Sigmoid colon (tissue), 7 donors: ENCODE results near the gene ROBO1. TPM values are rescaled to one million over a fixed set of nuclear protein-coding genes. Genes with fewer than 3 reads are reported as not detected.

Experiments used
- DNase-seq: peaks from one replicate; pipeline ENCODE4 v3.0.0-alpha.2; 2019
- H3K27ac ChIP-seq, 4 donors: fragments of 200-600 bp; sonication (generic); one replicate each; pipeline ENCODE4 v1.5.1; 2016 to 2019; ENCODE audit warnings: mild to moderate bottlenecking in 1 of 4
- H3K27me3 ChIP-seq, 3 donors: fragments of 200-600 bp; sonication (generic); one replicate each; pipeline ENCODE4 v1.5.1; 2019; ENCODE audit warnings: mild to moderate bottlenecking in 1 of 3
- H3K36me3 ChIP-seq, 4 donors: fragments of 200-600 bp; sonication (generic); one replicate each; pipeline ENCODE4 v1.5.1; 2016 to 2019
- H3K4me1 ChIP-seq, 4 donors: fragments of 200-600 bp; sonication (generic); one replicate each; pipeline ENCODE4 v1.5.1; 2017 to 2019
- H3K4me3 ChIP-seq, 4 donors: fragments of 200-600 bp; sonication (generic); one replicate each; pipeline ENCODE4 v1.5.1; 2017 to 2019; ENCODE audit warnings: mild to moderate bottlenecking in 2 of 4, moderate library complexity in 1 of 4
- H3K9me3 ChIP-seq, 4 donors: fragments of 200-600 bp in 3 of 4; sonication (generic) in 3 of 4; one replicate each; pipeline versions ENCODE4 v1.5.1 to v1.6.1; 2013 to 2019
- EP300 ChIP-seq, 4 donors: sonication (generic); formaldehyde crosslinking; IDR thresholded peaks; one replicate each; pipeline ENCODE4 v1.6.1; 2017; ENCODE audit warnings: antibody characterized with exemption in 4 of 4
- POLR2A ChIP-seq, 2 donors: fragments of 450-650 bp; IDR thresholded peaks; one replicate each; pipeline ENCODE4 v1.6.1; 2016; ENCODE audit warnings: antibody characterized with exemption in 2 of 2, mild to moderate bottlenecking in 2 of 2, moderate library complexity in 2 of 2
- POLR2AphosphoS5 ChIP-seq, 4 donors: sonication (generic); formaldehyde crosslinking; IDR thresholded peaks; one replicate each; pipeline ENCODE4 v1.6.1; 2017; ENCODE audit warnings: antibody characterized with exemption in 4 of 4
- WGBS, 2 donors: extraction: QIAGEN DNeasy Blood & Tissue Kit; methylation state at CpG; one replicate each; pipeline ENCODE4 v1.1.7; 2013; 5-methylcytosine and 5-hydroxymethylcytosine counted together
- intact Hi-C: fragments of 100-400 bp; cut with DNase I; formaldehyde crosslinking; loops from one replicate; pipeline ENCODE4 v1.15.1; 2023
- polyA plus RNA-seq, 3 donors: library from polyadenylated mRNA; stranded (reverse); fragments of 200-250 nt; gene quantifications; one replicate each; pipeline ENCODE4 v1.2.3, GENCODE V29; 2013
- total RNA-seq, 4 donors: library from RNA; depleted of rRNA; stranded (reverse); fragments of >200 nt; gene quantifications; one replicate each; pipeline ENCODE4 v1.1.0, GENCODE V29; 2016
- TF ChIP-seq, protein P1 (sequence below), 4 experiments: fragments of 450-650 bp in 3 of 4; fragments of 200-600 bp in 1 of 4; IDR thresholded peaks; one replicate each; pipeline ENCODE4 v1.5.1; 2016 to 2019; ENCODE audit warnings: antibody characterized with exemption in 4 of 4, mild to moderate bottlenecking in 3 of 4, moderate library complexity in 2 of 4
- donor health status: healthy with polysubstance abuse.
- donor health status: Bipolar disorder and iron deficiency.
- donor health status: healthy.

The ROBO1 gene
- total and polyA plus RNA-seq, 7 donors = 0.69 to 45.7 (median 32.4) TPM

DNA sequence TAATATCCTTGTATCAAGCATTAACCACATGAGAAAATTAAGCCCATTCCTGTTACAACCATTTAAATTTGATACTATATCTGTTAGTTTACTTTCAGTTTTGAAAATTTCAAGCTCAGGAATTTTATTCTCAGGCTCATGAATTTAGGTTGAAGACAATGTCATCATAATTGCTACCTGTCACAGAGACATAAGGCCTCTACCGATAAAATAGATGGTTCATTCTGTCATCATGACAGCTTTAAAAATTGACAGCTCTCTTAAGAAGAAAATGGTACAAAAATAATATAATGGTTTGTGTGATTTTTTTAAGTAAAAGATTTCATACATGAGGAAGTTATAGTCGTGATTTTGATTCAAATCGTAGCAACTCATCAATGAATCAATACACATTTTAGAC, 1003.2 kb downstream of the ROBO1 start:
- Histone ChIP-seq H3K4me1 (peaks cover 0 to 18% (median 3%) of the 10 kb centered on the region in 4 donors), H3K27me3 (no peaks in the 10 kb centered on the region), H3K36me3 (no peaks in the 10 kb centered on the region), H3K4me3 (no peak overlapping the region), H3K9me3 (no peaks in the 10 kb centered on the region), H3K27ac (no peak overlapping the region)
- no peak for DNase-seq
- TF ChIP-seq EP300 (IDR thresholded peaks at IDR 0.05) (no peak), POLR2A (IDR thresholded peaks at IDR 0.05) (no peak), POLR2AphosphoS5 (IDR thresholded peaks at IDR 0.05) (no peak)
- TF ChIP-seq, protein P1, sequence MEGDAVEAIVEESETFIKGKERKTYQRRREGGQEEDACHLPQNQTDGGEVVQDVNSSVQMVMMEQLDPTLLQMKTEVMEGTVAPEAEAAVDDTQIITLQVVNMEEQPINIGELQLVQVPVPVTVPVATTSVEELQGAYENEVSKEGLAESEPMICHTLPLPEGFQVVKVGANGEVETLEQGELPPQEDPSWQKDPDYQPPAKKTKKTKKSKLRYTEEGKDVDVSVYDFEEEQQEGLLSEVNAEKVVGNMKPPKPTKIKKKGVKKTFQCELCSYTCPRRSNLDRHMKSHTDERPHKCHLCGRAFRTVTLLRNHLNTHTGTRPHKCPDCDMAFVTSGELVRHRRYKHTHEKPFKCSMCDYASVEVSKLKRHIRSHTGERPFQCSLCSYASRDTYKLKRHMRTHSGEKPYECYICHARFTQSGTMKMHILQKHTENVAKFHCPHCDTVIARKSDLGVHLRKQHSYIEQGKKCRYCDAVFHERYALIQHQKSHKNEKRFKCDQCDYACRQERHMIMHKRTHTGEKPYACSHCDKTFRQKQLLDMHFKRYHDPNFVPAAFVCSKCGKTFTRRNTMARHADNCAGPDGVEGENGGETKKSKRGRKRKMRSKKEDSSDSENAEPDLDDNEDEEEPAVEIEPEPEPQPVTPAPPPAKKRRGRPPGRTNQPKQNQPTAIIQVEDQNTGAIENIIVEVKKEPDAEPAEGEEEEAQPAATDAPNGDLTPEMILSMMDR (IDR thresholded peaks at IDR 0.05) = no peak
- 89% methylated on average over 3 of the region's 3 CpGs for WGBS, 2 donors
- intact Hi-C loops = no loop called here

DNA sequence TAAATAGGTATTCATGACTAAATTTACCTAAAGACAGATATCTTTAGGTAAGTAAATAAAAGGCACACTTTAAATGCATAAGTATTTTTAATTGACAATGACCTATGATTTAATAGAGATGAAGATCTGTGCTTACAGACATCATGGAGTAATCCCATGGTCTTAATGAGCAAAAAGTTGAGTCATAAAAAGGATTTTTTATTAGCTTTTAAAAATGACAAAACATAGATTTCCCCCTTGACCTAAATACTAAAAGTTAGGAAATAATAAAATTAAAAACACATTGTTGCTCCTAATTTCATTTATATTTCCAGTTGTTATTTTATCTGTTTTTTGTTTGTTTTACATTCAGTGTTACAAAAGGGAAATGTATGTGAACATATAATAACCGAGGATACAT, 1005.7 kb downstream of the ROBO1 start:
- H3K4me1 ChIP-seq = peaks cover 0 to 26% (median 6%) of the 10 kb centered on the region in 4 donors
- 75 to 88% methylated on average over 1 of the region's 1 CpG for WGBS, 2 donors
- no peak overlapping the region for H3K4me3 ChIP-seq
- no peaks in the 10 kb centered on the region for H3K9me3 ChIP-seq
- DNase-seq = no peak
- TF ChIP-seq POLR2AphosphoS5 (IDR thresholded peaks at IDR 0.05) (no peak), EP300 (IDR thresholded peaks at IDR 0.05) (no peak), POLR2A (IDR thresholded peaks at IDR 0.05) (no peak)
- TF ChIP-seq, protein P1 (IDR thresholded peaks at IDR 0.05) = no peak
- intact Hi-C loops = no loop called here
- H3K36me3 ChIP-seq = no peaks in the 10 kb centered on the region
- H3K27me3 ChIP-seq = no peaks in the 10 kb centered on the region
- no peak overlapping the region for H3K27ac ChIP-seq

DNA sequence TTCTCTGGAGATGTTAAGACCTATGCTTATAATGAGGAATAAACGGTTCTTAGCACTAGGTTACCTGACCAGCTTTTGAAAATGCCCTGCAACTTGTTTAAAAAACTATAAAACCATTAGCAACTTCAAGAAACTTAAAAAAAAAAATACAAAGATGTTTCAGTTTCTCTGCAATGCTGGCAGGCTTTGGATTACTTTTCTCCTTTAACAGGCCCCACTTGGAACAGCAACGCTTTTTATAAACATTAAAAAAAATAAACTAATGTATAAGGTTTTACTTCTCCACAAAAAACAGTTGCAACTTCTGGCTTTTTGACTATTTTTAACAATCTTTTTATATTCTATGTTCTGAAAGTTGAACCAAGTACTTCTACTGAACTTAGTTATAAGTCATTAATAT, 1006.7 kb downstream of the ROBO1 start:
- intact Hi-C loops = no loop called here
- 51 to 64% methylated on average over 2 of the region's 2 CpGs for WGBS, 2 donors
- no peak for TF ChIP-seq EP300 (IDR thresholded peaks at IDR 0.05)
- no peak for TF ChIP-seq POLR2AphosphoS5 (IDR thresholded peaks at IDR 0.05)
- no peak for TF ChIP-seq POLR2A (IDR thresholded peaks at IDR 0.05)
- TF ChIP-seq, protein P1 (IDR thresholded peaks at IDR 0.05) = no peak

DNA sequence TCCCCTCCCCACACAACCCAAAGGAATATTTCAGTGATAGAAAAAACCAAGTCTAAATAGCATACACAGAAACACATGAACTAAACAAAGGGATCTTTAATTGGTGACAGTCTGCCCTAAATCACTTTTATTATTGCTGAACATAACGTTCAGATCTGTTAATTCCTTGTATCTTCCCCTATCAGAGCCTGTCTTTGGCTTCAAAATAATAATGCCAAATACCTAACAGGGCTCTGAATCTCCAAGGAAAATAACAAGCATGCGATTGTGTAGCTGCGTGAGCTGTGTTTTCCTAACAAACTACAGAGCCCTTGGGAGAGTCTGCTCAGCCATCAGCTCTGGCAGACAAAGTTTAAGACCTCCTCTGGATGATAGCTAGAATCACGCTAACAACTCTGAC, 1010.1 kb downstream of the ROBO1 start:
- intact Hi-C loops = no loop called here

More for the DNA sequence above, 1006.7 kb downstream of the ROBO1 start:
- no peaks in the 10 kb centered on the region for H3K9me3 ChIP-seq
- peaks cover 0 to 24% (median 6%) of the 10 kb centered on the region in 4 donors for H3K4me1 ChIP-seq
- H3K4me3 ChIP-seq = no peak overlapping the region
- H3K36me3 ChIP-seq = no peaks in the 10 kb centered on the region
- no peak for DNase-seq
- no peaks in the 10 kb centered on the region for H3K27me3 ChIP-seq
- H3K27ac ChIP-seq = no peak overlapping the region

More for the DNA sequence above, 1010.1 kb downstream of the ROBO1 start:
- DNase-seq = no peak
- H3K4me1 ChIP-seq = peaks cover 0 to 25% (median 10%) of the 10 kb centered on the region in 4 donors
- WGBS, 2 donors = 62 to 66% methylated on average over 4 of the region's 4 CpGs
- no peak overlapping the region for H3K27ac ChIP-seq
- no peaks in the 10 kb centered on the region for H3K36me3 ChIP-seq
- H3K4me3 ChIP-seq = no peak overlapping the region
- TF ChIP-seq POLR2AphosphoS5 (IDR thresholded peaks at IDR 0.05) (no peak), EP300 (IDR thresholded peaks at IDR 0.05) (no peak), POLR2A (IDR thresholded peaks at IDR 0.05) (no peak)
- TF ChIP-seq, protein P1 (IDR thresholded peaks at IDR 0.05) = no peak
- no peaks in the 10 kb centered on the region for H3K9me3 ChIP-seq
- H3K27me3 ChIP-seq = no peaks in the 10 kb centered on the region
